GM12872 (cell line): ENCODE results near the gene C4orf50.

Experiments used
- TF ChIP-seq, protein P1 (sequence below): IDR thresholded peaks from 3 replicates; pipeline ENCODE4 v1.5.1; 2011; ENCODE audit warnings: low read depth, mild to moderate bottlenecking, low read length, moderate library complexity; ENCODE audit not compliant: insufficient read depth

The C4orf50 gene

DNA sequence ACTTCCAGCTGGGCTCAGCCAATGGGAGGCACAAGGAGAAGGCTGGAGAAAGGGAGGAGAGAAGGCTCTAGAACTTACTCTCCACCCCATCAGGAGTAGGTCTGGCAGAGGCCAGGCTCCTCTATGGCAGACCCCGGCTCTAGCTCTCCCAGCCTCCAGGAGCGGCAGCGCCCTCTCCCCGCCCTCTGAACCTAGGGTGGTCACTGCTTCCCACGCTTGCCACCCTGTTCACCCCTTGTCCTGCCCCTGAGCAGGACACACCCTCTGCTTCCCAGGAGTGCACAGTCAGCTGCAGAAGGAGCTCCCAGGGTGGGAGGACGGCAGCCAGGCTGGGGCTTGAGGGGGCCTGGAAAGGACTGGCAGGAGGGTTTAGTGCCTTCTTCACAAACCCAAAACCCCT, 72.3 kb downstream of the C4orf50 start:
- TF ChIP-seq, protein P1, sequence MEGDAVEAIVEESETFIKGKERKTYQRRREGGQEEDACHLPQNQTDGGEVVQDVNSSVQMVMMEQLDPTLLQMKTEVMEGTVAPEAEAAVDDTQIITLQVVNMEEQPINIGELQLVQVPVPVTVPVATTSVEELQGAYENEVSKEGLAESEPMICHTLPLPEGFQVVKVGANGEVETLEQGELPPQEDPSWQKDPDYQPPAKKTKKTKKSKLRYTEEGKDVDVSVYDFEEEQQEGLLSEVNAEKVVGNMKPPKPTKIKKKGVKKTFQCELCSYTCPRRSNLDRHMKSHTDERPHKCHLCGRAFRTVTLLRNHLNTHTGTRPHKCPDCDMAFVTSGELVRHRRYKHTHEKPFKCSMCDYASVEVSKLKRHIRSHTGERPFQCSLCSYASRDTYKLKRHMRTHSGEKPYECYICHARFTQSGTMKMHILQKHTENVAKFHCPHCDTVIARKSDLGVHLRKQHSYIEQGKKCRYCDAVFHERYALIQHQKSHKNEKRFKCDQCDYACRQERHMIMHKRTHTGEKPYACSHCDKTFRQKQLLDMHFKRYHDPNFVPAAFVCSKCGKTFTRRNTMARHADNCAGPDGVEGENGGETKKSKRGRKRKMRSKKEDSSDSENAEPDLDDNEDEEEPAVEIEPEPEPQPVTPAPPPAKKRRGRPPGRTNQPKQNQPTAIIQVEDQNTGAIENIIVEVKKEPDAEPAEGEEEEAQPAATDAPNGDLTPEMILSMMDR: no peak

DNA sequence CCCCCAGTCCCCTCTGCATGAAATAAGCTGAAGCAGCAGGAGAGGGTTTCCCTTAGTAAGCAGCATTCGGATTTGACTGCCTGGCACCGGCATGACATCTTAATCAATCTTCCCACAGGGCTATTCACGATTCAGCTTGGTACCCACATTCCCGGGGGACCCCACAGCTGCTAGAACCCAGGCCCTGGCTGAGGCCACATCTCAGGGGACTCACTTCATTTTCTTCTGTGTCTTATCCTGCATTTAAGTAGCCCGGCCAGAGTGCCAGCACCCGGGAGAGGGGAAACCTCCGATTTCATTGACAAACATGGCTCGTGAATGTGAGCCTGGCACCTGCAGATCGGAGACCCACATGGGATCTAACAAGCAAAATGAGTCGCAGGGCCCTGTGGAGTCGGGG, 73.1 kb downstream of the C4orf50 start:
- TF ChIP-seq, protein P1: no peak

DNA sequence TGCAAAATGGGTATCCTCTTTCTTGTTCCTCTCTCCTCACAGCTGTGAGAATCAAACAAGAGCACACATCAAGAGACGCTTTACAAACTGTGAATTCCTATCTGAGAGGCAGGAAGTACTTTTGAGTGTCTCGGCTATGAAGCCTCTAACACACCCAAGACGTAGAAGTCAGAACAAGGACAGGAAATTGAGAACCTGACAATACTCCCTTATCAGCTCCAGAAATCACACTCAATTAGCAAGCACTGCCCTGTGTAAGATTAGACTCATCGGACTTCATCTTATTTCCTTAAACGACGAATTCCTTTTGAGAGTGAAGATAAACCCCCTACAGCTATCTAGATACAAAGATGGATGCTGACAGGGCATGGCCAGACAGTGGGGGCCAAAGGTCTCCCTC, 74.7 kb downstream of the C4orf50 start:
- TF ChIP-seq, protein P1: no peak

DNA sequence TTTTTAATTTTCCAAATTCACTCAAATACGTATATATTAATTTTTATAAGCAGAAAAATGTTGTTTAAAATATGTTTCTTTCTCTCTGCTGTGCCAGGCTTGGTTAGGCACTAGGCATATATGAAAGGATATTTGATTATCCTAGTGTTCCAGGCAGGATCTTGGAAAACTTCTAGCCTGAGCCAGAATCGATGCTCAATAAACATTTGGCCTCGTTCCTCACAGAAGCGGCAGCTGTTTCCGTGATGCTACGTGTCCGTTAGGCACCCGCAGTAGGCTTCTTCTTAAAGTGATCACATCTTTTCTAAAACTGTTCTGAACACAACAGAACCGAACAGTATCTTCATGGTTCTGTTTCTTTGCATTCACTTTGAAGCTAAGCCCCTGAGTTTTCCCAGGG, 75.3 kb downstream of the C4orf50 start:
- TF ChIP-seq, protein P1: no peak

DNA sequence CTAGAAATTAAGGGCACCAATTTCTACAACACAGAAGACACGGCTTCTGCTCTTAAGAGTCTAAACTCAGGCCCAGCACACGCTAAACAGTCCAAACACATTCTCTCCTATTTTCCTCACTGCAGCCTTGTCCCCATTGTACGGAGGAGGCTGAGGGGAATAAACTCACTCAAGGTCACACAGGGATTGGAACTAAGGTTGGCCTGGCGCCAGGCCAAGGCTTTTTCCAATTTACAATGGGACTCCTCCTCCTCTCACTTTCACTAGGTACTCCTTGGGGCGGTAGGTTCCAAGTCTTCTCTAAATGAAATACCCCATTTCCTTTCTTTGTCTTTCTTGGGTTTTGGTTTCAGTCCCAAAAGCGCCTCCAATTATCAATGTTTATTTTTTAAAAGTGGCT, 76.6 kb downstream of the C4orf50 start:
- TF ChIP-seq, protein P1: no peak

DNA sequence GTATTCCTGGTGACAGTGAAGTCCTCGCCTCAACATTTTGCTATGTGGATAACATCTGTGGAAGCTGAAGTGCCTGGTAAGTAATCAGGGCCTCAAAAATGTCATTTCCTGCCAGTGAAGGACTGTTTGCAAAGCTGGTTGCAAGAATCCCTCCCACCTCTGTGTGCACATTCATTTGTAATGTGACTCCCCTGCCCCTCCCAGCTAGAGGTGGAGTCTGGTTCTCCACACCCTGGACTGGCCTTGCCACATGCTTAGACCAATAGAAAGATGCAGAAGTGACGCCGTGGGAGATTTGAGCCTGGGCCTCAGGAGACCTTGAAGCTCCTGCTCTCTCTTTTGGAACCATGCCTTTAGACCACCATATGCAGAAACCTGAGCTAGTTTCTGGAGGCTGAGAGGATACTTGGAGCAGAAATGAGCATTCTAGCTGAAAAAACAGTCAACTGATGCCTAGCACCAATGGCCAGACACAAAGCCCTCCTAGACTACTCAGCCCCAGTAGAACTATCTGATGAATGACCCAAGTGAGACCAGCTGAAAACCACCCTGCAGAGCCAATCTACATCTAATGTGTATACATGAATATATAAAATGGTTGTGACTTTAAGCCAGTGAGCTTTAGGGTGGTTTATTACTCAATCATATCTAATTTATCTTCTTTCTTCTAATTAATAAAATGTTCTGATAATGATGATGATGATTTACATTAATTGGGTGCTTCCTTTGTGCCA, 77.6 kb downstream of the C4orf50 start:
- TF ChIP-seq, protein P1: no peak

DNA sequence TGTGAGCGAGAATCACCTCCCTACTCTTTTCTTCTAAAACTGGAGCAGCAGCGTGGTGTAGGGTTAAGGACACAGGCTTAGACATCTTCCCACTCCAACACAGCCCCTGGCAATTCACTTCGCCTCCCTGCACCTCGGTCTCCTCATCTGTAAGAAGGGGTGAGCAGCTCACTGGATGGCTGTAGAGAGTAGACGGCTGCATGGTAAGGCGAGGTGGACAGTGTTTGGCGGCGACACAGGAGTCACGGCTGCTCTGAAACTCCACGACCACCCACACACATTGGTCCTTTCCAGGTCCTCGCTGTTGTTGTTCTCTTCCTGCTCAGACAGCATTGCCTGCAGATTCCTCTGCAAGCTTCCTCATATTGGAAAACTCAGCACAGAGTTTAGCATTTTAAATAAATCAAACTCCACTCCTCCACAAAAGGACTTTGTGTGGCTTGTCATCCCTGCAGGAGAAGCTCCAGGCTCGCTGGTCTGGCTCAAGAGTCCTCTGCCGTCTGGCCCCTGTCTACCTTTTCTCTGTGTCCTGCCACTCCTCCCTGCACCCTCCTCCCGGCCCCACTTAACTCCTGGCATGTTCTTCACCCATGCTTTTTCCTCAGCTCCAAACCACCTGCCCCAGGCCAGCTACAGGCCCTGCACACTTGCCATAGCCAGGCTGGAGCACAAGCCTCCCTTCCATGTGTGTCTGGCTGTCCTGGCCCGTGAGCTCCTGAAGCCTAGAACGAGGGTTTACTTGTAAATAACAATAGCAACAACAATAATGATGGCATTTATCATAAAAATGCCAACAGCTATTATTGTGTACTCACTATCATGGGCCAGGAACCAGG, 84.0 kb downstream of the C4orf50 start:
- TF ChIP-seq, protein P1: no peak
